Measurements from ENCODE around the gene WFDC2.
"Not testable (repeated sequence)": the region's sequence is repeated elsewhere in the genome, so short reads cannot be mapped to it uniquely, and the experiment has no call there.

Gene WFDC2

GRCh38 chr20:45452772-45453691 lies 16.5 kb upstream of the WFDC2 start:
- no peak for DNase-seq

- DNase-seq, result peak; percentile 60
These were observed 12.9 kb upstream of the WFDC2 start for GRCh38 chr20:45456632-45457031.

- DNase-seq, result no peak
These were observed 9.9 kb upstream of the WFDC2 start for GRCh38 chr20:45459606-45460005.

- DNase-seq, result no peak
These were observed 8.3 kb upstream of the WFDC2 start for GRCh38 chr20:45461225-45461624.

- no peak for DNase-seq
These were observed 6.6 kb upstream of the WFDC2 start for GRCh38 chr20:45462711-45463509.

GRCh38 chr20:45463709-45464108 lies 5.8 kb upstream of the WFDC2 start:
- no peak for DNase-seq

- DNase-seq, result no peak
These were observed 3.9 kb upstream of the WFDC2 start for GRCh38 chr20:45465491-45466266.

- DNase-seq, result no peak
These were observed 2.4 kb upstream of the WFDC2 start for GRCh38 chr20:45467172-45467571.

GRCh38 chr20:45467861-45468260 lies 1.7 kb upstream of the WFDC2 start:
- no peak for DNase-seq

GRCh38 chr20:45470262-45470931 lies 844 bp downstream of the WFDC2 start:
- DNase-seq, result peak; percentile 56

- no peak for DNase-seq
These were observed 1.4 kb downstream of the WFDC2 start for GRCh38 chr20:45470937-45471336.

GRCh38 chr20:45472286-45472685 lies 2.7 kb downstream of the WFDC2 start:
- DNase-seq, result not testable (repeated sequence)

GRCh38 chr20:45477530-45478148 lies 8.1 kb downstream of the WFDC2 start:
- not testable (repeated sequence) for DNase-seq

- DNase-seq, result no peak
These were observed 10.3 kb downstream of the WFDC2 start for GRCh38 chr20:45479822-45480221.

GRCh38 chr20:45484676-45485075 lies 15.1 kb downstream of the WFDC2 start:
- DNase-seq, result no peak

- DNase-seq, result no peak
These were observed 15.8 kb downstream of the WFDC2 start for GRCh38 chr20:45485388-45485787.

- peak; percentile 10 for DNase-seq
These were observed 17.7 kb downstream of the WFDC2 start for GRCh38 chr20:45487231-45487635.

- no peak for DNase-seq
These were observed 19.6 kb downstream of the WFDC2 start for GRCh38 chr20:45489083-45489531.

GRCh38 chr20:45495501-45495941 lies 26.0 kb downstream of the WFDC2 start:
- DNase-seq, result no peak

GRCh38 chr20:45496166-45496565 lies 26.6 kb downstream of the WFDC2 start:
- DNase-seq, result no peak

GRCh38 chr20:45497971-45498494 lies 28.5 kb downstream of the WFDC2 start:
- no peak for DNase-seq

- DNase-seq, result no peak
These were observed 30.5 kb downstream of the WFDC2 start for GRCh38 chr20:45500022-45500421.

All from stimulated activated CD4-positive, alpha-beta T cell treated with anti-CD3 and anti-CD28 coated beads, Interleukin-15, amount 100 ng/mL, for 24 hours (primary cell).